SK-N-SH treated with all-trans-retinoic acid at 6 μM for 48 hours (cell line): ENCODE results near the gene P2RX3.

ENCODE experiments used
- ZNF70 ChIP-seq: fragments of 450-650 bp; formaldehyde crosslinking; IDR thresholded peaks from 2 replicates; pipeline ENCODE4 v1.5.0; 2020; ENCODE audit warnings: mild to moderate bottlenecking, moderate library complexity
- TF ChIP-seq, protein P1 (sequence below): fragments of 250-450 bp; sonication (Bioruptor Pico); IDR thresholded peaks from 2 replicates; pipeline ENCODE4 v1.8.0; 2020; ENCODE audit warnings: mild to moderate bottlenecking, moderate library complexity, borderline replicate concordance

DNA sequence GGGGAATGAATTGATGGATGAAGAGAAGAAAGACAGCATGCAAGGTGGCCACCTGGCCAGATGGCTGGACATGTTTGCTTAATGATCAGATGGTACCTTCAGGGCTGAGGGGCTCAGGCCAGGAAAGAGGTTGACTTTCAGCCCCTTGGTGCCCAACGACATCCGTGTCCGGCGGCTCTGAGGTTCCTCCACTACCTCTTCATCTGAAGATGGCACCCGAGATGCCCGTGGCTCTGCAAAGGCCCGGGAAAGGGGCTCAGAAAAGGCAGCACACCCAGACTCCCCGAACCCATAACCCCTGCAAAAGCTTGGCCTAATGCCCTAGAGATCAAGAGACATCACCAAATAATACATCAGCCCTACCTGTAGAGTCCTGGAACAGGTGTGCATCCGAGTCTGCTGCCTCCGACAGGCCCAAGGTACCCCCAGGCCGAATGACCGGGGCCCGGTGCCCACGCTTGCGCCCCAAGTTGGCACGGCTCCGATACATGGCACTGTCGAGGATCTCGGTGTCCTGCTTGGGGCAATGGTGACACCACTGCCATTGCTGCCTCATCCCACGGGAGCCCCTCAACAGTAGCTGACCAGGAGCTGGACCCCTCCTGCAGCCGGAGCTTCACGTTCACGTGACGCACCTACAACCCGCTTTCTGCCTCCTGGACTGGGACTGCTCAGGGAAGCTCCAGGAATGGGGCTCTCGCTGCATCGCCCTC, 36.3 kb upstream of the P2RX3 start:
- TF ChIP-seq ZNF70: no peak
- TF ChIP-seq, protein P1, sequence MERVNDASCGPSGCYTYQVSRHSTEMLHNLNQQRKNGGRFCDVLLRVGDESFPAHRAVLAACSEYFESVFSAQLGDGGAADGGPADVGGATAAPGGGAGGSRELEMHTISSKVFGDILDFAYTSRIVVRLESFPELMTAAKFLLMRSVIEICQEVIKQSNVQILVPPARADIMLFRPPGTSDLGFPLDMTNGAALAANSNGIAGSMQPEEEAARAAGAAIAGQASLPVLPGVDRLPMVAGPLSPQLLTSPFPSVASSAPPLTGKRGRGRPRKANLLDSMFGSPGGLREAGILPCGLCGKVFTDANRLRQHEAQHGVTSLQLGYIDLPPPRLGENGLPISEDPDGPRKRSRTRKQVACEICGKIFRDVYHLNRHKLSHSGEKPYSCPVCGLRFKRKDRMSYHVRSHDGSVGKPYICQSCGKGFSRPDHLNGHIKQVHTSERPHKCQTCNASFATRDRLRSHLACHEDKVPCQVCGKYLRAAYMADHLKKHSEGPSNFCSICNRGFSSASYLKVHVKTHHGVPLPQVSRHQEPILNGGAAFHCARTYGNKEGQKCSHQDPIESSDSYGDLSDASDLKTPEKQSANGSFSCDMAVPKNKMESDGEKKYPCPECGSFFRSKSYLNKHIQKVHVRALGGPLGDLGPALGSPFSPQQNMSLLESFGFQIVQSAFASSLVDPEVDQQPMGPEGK (CRISPR knock-in tag): no peak
